ENCODE results near the gene SNX9.
"Not testable (repeated sequence)": the region's sequence is repeated elsewhere in the genome, so short reads cannot be mapped to it uniquely, and the experiment has no call there.

The SNX9 gene

DNA sequence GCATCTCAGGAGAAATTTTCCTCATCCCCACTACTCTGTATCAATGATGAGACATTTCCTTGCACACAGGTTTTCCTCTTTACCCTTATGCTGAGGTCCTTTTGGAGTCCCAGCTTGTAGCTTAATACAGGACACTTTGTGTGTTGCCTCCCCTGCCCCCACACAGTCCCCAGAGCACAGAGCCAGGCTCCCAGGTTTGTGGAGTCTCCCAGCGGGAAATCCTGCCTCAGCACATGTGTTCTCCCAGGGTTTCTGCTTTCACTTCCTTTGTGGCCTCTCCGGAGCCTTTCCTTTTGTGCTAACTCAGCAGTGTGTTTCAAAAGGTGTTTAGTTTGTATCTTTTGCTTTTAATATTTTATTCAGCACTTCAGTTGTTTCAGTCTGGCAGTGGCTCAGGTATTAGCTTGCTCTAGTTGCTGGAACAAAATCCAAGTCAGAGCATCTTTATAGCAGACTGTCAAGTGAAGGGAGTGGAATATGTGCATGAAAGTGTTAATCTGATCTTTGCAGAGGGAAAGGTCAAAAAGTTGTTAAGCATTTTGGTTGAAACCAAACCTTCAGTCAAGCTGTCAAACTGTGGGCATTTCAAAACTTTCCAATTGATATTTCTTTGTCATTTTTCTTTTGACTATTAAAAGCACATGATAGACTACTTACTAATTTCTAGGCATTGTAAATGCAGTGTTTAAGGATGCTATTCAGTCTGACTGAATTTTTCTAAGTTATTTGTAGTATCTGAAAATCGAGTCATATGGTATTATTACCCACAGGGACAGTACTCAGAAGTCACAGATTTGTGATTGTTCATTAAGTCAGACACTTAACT is 8.6 kb downstream of the SNX9 start:
- peak in 1 of 14 donors; percentile 9 for DNase-seq

GRCh38 chr6:157832250-157832967 is 9.4 kb downstream of the SNX9 start:
- DNase-seq: peak in 1 of 14 donors; percentile 19

DNA sequence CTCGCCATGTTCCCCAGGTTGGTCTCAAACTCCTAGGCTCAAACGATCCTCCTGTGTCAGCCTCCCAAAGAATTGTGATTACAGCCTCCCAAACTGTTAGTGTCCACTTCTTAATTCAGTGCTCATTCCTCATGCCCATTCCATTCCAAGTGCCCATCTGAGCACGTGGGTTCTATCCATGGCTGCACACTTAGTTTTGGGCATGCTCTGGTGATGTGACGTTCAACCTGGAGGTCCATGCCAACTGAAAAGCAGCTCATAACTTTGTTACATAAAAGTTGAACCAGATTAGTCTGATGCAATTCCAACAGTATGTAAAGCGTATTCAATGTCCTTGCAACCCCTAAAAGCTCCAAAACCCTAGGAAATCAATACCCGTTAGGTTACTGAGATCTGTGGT is 11.5 kb downstream of the SNX9 start:
- DNase-seq: no peak

DNA sequence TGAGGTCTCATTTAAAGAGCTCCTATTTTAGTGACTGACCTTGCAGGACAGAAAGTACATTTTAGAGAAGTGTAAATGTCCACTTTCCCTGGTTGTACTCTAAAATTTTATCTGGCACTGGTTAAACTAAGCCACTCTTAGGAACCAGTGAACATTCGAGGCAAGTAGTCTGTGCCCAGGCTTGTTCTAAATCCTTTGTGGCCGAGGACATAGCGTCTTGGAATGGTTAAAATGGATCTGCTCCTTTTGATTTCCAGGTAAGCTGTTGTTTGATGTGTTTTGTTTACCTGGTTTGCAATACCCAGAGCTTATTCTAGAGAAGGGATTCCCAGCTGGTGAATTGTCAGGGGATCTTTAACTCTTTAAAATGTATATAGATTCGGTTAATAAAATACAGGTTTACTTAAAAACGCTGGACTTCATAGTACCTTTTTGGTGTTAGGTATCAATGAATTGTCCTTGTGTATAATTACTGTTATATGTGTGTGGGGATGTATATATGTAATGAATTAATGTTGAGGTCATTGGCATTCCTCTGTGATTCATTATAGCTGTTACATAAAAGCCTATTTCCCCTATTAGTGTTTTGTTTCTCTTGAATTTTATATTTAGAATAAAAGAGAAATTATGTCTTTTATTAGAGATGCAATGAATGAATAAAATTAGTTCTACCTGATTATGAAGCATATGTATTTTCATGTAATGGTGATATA is 15.8 kb downstream of the SNX9 start:
- no peak for DNase-seq

GRCh38 chr6:157839606-157840005 is 16.6 kb downstream of the SNX9 start:
- DNase-seq: no peak

GRCh38 chr6:157840261-157840660 is 17.2 kb downstream of the SNX9 start:
- no peak for DNase-seq

GRCh38 chr6:157840776-157841175 is 17.7 kb downstream of the SNX9 start:
- DNase-seq: no peak

GRCh38 chr6:157841211-157841840 is 18.3 kb downstream of the SNX9 start:
- DNase-seq: no peak

GRCh38 chr6:157842212-157842611 is 19.2 kb downstream of the SNX9 start:
- DNase-seq: no peak

DNA sequence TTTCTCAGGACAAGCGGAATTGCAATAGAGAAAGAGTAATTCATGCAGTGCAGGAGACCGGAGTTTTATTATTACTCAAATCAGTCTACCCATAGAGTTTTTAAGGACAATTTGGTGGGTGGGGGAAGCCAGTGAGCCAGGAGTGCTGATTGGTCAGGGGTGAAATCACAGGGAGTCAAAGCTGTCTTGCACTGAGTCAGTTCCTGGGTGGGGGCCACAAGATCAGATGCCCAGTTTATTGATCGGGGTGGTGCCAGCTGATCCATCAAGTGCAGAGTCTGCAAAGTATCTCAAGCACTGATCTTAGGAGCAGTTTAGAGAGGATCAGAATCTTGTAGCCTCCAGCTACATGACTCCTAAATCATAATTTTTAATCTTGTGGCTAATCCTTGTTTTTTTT is 21.1 kb downstream of the SNX9 start:
- not testable (repeated sequence) for DNase-seq

DNA sequence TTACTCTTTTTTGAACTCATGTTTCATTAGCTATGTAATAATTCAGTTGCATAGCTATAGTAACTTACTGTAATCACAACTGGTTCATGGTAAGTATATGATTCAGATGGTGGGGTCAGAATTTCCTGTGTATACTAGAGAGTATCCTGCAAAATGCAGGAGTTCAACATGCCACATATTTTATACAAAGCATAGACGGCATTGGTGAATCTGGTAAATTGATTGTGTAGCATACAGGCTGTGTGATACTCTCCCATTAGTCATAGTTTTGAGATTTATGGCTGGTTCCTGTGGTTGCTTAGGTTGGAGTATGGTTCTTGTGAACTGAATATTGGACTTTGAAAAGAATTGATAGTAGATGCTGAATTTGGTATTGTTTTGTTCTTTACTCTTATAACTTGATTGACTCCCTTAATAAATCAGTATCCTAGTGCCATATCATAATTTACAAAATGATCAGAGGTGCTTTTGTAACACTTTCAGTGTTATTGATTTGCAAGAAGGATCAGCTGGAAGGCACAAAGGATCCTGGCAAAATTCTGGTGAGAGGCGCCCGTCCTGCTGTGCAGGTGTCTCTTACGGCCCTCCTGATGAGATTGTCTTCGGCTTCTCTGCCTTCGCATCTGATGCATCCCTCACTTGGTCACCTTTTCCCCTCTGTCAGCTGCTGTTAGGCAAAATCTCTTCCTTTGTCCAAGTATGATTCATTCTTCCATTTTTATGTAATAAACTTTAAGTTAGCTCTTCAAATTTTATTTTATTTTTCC is 22.6 kb downstream of the SNX9 start:
- no peak for DNase-seq

DNA sequence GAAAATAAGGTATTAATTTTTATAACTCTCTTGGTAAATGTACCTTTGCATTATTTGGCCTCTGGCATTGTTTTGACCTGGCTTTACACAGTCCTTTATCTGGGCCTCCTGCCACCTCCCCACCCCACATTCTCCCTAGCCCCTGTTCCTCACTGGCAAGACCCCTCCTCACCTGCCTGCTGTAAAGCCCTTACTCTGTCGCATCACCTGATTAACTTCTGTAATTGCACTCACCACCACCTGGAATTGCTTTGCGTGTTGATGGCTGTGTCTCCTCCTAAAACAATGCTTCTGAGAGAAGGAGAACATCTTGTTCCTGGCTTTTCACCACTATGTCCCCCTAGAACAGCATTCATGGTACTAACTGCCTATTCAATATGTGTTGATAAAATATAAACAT is 24.8 kb downstream of the SNX9 start:
- DNase-seq: no peak

- DNase-seq: no peak
These were observed 25.6 kb downstream of the SNX9 start for GRCh38 chr6:157848693-157849092.

GRCh38 chr6:157849288-157850017 is 26.4 kb downstream of the SNX9 start:
- no peak for DNase-seq

GRCh38 chr6:157850030-157850429 is 27.0 kb downstream of the SNX9 start:
- DNase-seq: no peak

GRCh38 chr6:157853018-157853805 is 30.2 kb downstream of the SNX9 start:
- DNase-seq: no peak

- no peak for DNase-seq
These were observed 31.0 kb downstream of the SNX9 start for GRCh38 chr6:157853902-157854502.

DNA sequence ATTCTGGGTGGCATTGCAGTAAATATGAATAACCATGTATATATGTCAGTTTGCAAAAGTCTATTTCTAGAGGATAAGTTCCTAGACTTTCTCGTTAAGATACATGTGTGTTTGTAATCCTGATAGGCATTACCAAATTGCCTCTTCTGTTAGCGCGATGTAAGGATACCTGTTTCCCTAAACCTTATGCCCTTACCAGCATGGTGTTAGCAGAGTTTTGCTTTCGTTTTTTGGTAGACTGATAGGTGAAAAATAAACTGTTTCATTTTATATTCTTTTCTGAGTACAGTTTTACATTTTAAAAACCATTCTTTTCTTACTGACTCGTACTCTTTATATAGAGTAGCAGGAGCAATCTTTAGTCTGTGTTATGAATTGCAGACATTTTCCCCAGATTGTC is 32.3 kb downstream of the SNX9 start:
- DNase-seq: no peak

GRCh38 chr6:157855804-157856203 is 32.8 kb downstream of the SNX9 start:
- not testable (repeated sequence) for DNase-seq

DNA sequence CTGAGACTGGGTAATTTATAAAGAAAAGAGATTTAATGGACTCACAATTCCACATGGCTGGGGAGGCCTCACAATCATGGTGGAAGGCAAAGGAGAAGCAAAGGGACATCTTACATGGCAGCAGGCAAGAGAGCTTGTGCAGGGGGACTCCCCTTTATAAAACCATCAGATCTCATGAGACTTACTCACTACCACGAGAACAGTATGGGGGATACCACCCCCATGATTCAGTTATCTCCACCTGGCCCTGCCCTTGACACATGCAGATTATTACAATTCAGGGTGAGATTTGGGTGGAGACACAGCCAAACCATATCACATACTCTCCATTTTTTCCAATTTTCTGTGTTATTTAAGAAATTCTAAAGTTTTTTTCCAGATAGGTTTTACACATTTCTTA is 35.6 kb downstream of the SNX9 start:
- not testable (repeated sequence) for DNase-seq
